HG03108 (cell line): Measurements from ENCODE around the gene ATP2B1.
A peak's percentile ranks its signal among the peaks of the same experiment; 100 is the strongest.

ENCODE experiments used
- ATAC-seq: cut with Tn5 transposase; IDR thresholded peaks from one replicate; pipeline ENCODE4 v1.9.1; 2021; ENCODE audit warnings: moderate library complexity; ENCODE audit not compliant: unreplicated experiment

ATP2B1 gene

DNA sequence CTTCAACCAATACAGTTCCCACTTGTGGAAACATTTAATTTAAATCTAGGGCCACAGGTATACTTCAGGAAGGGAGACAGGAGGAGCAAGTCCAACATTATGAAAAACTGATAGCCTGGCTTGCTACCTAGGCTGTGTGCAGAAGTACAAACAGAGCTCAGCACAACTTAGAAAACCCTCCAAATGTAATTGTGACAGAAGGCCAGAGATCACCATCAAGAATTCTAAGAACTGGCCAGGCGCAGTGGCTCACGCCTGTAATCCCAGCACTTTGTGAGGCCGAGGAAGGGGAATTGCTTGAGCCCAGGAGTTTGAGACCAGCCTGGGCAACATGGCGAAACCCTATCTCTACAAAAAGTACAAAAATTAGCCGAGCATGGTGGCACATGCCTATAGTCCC is 14.1 kb downstream of the ATP2B1 start:
- no peak for ATAC-seq

DNA sequence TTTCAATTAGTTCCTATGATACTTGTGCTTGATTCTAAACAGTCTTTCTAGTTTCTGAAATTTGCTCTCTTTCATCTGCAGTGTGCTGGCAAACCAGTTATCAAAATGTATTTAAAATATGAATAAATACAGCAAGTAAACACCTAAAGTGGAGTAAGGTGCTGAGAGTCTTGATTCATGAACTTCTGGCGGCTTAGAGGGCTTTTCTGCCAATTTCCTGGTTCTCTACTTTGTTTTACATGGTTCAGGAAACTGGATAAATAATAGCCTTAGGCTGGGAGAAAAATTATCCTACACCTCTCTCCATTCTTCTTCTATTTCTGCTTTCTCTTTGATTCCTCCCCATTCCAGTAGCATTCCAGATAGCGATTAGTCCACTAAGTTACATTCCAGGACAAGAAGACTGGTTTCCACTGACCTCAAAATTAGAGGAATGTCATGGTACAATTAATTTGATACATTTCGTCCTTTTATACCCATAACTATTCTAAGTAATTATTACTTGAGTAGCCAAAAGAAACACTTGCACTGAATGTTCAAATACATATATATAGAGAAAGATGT is 14.9 kb downstream of the ATP2B1 start:
- ATAC-seq: no peak

DNA sequence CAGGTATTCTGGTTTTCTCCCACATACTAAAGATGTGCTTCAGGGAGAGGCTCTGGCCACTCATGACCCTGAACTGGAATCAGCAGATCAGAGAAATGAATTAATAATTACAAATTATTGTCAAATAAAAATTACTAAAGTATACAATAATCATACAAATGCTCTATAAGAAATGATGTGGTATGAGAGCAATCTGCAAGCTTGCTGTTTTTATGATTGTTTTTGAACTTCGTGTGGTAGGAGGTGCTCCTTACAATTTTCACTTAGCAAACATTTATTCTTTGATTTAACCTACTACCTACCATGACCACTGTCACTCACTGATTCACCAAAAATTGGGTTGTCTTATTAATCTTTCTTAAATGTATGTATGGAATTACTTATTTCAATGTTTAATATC is 16.2 kb downstream of the ATP2B1 start:
- no peak for ATAC-seq

DNA sequence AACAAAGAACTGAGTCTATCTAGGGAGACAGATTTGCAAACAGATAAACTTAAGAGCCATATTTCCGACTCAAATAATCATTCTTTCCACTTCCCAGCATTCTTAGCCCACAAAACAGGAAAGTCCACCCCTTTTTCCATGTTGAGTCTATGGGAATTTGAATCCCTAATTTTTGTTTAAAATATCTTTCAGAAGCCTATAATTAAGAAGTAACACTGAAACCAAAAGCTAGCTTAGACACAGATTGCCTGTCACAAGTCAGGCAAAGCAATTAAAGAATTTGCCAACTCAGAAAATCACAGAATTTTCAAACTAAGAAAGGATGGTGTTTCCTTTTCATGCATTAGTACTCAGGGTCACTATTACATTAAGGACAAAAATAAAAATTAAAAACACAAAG is 17.0 kb downstream of the ATP2B1 start:
- no peak for ATAC-seq

DNA sequence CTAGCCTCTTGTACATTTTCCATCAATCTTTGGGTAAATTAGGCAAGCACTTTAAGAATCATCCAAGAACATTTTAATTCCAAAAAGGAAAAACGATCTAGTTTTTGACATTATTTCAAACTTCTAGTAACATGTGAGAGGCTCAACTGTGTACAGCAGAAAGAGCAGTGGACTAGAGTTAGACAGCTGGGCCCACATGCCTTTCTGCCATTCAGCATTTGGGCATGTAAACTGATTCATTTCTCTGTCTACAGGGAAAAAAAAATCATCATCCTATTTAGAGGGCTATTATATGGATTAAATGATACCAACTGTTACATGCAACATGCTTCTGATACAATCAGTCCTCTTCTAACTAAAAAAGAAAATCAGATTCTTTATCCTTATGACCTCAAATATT is 17.7 kb downstream of the ATP2B1 start:
- ATAC-seq: no peak

DNA sequence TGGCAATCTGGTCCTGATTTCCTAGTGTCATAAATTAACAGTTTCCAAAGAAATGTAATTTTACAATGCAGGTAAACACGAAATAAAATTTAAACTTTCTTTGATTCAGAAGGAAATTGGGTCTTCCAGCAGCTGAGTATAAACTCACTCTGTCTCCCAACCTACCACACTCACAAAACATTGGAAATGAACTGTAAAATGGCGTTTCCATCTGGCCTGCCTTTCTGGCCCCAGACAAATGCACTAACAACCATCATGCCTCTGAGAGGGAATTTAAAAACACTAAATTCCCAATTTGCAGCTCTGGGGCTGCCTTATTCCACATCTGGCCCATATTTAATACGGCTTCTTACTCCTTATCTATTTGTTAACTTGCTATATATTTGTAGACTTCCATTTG is 19.3 kb downstream of the ATP2B1 start:
- no peak for ATAC-seq

DNA sequence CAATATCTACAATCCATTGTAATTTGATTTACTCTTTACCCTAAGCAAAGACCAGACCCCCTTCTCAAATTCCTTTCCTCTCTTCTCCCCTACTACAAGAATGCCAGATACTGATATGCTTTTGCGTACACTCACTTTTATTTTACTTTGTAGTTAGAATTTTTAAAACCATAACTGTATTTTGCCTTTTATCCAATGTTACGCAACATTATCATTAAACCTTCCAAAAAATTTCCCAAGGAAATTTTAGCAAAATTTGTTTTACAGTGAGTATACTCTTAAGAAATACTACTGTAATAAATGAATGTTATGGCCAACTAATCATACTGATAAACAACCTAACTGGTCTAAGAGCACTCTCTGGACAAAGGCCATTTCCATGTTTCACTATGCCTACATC is 22.3 kb downstream of the ATP2B1 start:
- no peak for ATAC-seq

DNA sequence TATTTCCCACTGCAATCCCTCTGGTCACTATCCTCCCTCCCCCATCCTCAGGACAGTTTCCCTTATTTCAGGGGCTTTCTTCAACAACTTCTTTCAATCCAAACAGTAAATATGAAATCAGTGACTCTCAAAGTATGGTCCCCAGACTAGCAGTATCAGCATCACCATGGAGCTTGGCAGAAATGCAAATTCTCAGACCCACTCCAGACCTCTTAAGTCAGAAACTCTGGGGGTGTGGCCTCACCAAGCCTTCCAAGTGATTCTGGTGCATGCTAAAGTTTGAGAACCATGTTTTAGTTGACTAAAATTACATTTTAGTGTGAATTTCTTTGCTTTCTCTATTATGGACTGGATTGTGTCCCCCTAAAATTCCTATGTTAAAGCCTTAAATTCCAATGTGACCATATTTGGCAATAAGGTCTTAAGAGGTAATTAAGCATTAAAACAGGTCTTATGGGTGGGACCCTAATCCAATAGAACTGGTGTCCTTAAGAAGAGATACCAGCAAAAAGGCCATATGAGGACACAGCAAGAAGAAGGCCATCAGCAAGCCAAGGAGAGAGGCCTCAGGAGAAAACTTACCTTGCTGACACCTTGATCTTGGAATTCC is 23.2 kb downstream of the ATP2B1 start:
- no peak for ATAC-seq

DNA sequence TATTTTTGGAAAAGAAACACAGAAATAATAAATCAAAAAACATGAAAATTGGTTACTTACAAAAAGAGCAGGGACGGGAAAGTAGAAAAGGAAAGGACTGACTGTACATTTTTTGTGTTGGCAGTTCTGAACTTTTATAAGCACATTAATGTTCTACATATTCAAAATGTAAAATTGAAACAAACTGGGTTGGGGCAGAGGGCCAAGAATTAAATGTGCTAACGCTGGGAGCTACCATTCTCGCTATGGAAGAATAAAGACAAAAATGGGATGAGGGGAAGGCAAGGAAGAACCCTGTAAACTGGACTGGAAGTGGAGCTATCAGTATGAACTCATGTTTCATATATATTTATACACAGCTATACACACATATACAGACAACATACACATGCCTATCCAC is 24.5 kb downstream of the ATP2B1 start:
- ATAC-seq: no peak

DNA sequence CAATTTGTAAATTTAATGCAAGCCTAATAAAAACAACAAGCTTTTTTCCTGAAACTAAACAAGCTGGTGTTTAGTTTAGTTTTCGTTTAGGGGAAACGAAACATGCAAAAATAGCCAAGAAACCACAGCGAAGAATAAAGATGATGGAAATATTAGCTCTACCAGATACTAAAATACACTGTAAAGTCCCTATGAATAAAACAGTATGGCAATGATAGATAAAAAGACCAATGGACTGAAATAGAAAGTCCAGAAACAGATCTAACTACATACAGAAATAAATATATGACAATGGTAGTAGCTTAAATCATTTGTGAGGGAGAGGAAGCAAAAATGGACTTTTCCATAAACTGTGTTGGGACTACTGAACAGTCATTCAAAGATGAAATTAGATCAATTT is 26.4 kb downstream of the ATP2B1 start:
- ATAC-seq: no peak

DNA sequence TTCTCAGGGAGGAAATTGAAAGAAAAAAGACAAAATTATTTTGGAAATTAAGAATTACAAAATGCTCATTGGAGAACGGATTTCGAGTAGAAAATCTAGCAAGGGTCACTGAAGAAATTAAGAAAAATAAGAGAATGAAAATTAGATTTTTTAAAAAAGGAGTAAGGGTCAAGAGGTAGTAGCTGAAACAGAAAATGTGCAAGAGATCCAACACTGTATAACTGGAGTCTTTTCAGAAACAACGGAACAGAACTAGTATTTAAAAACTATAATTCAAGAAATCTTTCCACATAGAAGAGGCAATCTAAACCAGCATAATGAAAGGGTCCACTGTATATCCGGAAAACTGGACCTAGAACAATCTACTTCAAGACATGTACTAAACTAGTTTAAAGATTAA is 28.2 kb downstream of the ATP2B1 start:
- no peak for ATAC-seq

DNA sequence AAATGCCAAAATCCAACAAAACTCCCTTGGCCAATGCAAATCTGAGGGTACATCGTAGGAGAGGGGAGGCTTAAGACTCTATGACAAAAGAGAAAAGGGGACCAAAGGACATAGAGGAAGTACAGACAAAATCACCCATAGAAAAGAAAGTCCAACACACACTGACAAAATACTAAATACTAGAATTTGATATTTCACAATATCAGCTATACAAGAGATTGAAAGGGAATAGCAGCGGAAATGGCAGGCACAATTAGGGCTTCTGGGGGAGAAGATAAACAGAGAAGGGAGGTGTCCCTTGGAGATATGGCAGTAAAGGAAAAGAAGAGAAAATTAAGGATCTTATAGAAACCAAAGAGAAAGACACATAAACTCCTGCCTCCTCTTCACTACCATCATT is 29.0 kb downstream of the ATP2B1 start:
- ATAC-seq: no peak

DNA sequence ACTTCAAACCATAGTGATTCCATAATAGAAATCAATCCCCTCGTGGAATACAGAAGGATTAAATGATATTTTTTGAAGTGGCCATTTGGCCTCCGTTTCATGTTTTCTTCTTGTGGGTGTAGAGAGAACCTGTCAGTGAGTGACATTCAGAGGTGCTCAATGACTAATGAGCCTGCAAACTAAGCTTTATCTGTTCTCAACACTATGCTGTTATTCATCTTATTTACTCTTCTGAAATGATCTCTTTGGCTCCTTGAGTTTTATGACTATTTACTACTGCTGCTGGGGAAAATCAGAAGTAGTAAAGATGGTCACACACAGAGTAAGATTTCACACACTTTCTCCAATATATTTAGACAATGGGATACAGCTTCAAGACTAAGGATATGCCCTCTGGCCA is 30.4 kb downstream of the ATP2B1 start:
- no peak for ATAC-seq

DNA sequence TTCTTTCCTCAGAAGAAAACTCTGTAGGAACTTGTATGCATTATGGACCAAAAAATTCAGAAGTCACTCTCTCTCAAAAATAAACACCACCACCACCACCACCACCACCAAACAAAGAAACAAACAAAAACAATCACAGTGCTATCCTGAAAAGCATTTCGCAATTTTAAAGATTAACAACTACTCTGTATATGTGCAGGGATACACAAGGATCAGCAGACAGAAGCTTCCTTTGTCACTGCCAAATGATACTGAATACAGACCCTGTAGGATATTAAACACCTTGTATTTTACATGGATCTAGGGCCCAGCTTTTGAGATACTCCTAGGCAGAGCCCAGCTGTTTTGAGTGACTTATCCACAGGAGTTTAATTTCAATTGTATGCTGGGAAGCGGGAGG is 31.7 kb downstream of the ATP2B1 start:
- no peak for ATAC-seq

DNA sequence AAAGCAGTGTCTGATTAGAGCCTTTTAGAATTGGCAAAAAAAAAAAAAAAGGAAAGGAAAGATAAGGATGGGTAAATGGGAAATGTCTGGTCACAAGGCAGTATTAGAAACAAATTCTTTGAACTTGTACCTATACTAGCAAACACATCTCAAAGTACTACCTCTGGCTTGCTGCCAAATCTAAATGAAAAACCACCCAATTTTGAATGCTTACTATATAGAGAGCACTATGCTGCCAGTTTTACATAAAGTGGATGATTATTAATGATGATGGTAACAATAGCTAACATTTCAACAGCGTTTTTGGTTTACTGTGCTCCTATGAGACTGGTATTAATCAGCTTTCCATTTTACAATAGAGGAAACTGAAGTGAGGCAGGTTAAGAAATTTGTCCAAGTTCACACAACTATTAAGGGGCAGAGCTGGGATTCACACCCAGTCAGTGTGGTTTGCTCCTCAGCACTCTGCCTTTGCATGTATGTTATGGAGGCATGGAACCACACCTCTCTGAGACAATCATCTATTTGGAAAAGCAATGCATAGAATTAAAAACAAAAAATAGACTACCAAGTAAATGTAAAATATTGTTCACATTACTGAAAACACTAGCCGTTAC is 34.2 kb downstream of the ATP2B1 start:
- ATAC-seq: no peak

DNA sequence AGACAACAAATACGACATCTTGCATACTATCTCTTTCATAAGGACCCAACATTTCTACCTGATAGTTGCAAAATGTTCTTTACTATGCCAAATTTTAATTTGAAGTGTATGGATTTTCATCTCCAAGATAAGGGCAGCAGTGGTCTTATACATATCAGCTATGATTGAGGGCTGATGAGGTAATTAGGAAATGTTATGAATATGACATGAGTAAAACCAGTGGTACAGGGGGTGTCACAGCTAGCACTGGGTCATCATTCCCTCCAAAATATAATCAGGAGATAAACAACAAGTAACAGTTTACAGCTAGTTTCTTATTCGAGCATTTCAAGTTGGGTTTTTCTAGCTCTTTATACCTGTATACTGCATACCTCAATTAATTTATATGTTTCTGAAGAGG is 35.0 kb downstream of the ATP2B1 start:
- ATAC-seq: no peak

DNA sequence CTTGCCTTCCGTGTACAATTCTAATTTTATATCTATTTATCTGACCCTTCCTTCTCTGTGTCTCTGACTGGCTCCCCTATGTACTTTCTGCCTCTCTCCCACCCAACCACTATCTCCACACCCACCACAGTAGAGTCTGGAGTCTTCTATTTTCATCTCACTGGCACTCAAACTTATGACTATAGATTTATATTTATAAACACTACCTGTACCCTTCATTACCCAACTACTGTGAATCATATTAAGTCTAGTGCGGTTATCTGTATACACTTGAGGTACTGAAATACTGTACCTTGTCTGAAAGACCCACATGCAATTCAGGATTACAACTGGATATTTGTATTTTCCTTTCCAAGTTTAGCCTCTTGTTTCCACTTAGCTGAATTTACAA is 36.1 kb downstream of the ATP2B1 start:
- no peak for ATAC-seq

DNA sequence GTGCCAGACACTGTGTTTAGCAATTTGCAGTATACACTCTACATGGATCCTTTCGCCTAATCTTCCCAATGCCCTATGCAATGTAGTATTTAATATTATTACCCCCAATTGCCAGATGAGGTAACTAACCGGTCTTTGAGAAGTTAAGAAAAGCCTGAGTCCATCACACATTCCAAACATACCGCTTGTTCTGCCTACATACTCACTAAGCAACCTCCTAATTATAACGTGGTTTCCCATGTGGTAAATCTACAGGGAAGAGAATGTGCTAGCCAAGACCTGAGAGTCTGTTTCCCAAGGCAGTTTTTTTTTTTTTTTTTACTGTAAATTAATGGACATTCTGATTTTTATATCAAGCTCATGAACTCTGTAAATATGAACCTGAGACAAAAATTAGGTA is 37.2 kb downstream of the ATP2B1 start:
- no peak for ATAC-seq

DNA sequence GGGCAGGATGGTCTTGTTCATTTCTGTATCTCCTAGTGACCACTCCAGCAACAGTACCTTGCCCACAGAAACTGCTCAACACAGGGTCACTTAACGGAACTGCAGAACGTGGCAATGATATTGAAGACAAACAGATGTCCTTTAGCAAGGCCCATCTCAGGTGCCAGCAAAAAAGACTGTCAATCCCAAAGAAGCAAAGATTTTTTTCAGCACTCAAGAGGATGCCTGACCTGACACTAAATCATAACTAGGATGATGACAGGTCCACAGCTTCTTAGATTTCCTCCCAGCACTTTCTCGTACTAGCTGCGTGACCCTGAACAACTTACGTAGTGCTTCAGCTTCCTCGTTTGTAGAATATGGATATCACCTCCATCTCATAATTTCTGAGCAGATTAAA is 39.4 kb downstream of the ATP2B1 start:
- ATAC-seq: no peak

DNA sequence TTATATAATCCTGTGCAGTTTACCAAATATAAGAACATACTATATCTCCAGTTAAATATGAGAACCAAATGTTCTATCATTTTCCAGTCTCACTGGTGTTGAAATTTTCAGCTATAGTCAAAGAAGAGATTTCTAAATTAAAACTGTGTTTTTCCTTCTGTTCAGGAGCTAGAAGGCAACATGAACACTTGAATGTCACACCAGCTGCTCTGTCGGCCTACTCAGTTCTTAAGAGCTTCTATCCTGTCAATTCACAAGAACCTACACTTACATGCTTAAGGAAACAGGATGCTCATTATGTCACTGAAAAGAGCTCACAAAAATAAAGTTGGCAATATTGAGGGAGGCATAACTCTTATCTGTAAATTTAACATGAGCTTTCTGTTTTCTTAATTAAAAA is 43.1 kb downstream of the ATP2B1 start:
- ATAC-seq: no peak

DNA sequence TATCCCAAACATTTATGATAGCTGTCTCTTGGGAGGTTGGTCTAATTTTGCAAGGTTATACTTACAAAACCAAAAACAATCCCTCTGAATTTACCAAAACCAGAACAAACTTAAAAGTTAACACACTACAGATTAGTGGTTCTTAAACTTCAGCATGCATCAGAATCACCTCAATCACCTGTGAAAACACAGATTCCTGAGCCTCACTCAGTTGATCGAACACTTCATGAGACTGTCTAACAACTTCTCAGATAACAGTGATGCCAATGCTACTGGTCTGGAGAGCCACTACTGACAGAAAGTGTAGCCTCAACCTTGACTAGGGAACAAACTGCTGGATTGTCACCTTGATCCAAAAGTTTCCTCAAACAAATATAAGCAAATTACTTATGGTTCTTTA is 44.2 kb downstream of the ATP2B1 start:
- ATAC-seq: no peak

DNA sequence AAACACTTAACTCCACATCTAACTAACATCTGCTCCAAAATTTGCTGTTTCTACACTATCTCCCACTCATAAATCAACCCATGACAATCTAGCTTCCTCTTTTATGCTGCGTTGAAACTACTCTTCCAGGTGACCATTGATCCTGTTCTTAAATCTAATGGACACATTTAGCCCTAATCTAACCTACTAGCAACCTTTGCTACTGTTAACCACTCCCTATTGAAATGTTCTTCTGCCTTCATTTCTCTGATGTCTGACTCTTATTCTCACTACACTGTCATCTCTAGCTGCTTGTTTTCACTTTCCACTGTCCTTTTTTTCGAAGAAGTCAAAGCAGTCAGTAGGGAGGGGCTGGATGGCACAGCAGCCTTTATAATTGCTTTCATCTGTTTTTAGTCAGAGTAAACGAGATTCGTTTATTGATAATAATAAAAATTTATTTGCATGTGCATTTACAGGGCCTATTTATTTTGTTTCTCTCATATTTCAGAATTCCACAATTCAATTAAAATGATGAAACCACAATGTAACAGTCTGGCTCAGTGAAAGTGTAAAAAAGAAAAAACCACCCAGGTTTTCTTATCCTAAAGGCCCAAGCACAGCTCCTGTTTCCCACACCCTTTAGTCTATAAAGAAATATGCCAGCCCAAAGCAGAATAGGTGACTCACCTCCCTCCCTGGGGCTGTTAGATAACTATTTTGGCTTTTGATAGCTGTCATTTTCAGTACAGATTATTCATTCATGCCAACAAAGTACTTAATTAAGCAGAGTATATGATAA is 44.9 kb downstream of the ATP2B1 start:
- peak; percentile 67 for ATAC-seq
